ENCODE measurements around the gene CDC14B. TPM values are rescaled to one million over a fixed set of nuclear protein-coding genes. Genes with fewer than 3 reads are reported as not detected.
A peak's percentile ranks its signal among the peaks of the same experiment; 100 is the strongest.

Gene CDC14B
- polyA plus RNA-seq, 1 donor, result 18.7 TPM

DNA sequence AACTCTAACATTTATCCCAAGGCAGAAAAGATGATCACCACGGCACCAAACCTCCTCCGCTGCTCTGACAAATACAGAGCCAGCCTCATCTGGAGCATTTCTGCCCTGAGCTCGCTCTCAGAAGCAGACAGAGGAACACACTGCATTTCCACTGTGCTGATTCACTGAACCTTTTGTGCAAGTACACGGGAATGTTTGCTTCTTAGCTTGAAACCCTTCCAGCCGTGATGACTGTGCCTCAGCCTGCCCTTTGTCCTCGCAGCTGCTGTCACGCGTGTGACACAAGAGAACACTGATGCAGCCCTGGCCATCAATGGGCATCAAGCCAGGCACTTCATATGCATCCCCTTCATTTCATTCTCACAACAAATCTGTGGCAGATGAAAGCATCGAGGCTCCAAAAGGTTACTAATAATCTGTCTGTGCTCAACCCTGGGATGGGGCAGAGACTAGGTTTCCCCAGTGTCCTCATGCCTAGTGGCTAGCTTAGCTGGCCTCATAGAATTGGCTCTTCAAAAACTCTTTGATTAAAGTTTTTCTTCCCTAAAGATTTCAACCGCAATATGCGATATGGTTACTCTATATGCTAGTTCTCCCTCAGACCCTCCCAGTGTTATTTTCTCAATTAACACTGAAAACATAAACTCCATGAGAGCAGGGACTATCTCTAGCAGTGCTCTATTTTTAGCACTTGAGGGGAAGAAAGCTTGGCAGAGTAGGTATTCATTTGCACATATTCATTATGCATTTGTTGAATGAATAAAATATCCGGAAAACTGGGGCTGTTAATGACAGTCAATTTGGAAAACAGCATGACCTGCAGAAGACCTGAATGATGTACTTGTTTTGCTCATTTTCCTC, 7.3 kb downstream of the CDC14B start:
- Histone ChIP-seq H3K36me3 (ENCODE audit: control insufficient read depth, insufficient read depth, low read length) (no peaks in the 10 kb centered on the region), H3K27me3 (ENCODE audit: control insufficient read depth, insufficient read depth, low read length) (no peaks in the 10 kb centered on the region), H3K4me1 (ENCODE audit: control insufficient read depth, insufficient read depth, low read length) (peaks cover 5% of the 10 kb centered on the region), H3K4me3 (ENCODE audit: low read length) (no peak overlapping the region), H3K27ac (ENCODE audit: low read length) (peak overlapping the region; percentile 17), H3K9me3 (ENCODE audit: control insufficient read depth, low read depth, low read length) (no peaks in the 10 kb centered on the region)
- 80% methylated on average over 1 of the region's 12 CpGs for WGBS (ENCODE audit: insufficient coverage, low lambda C conversion rate)
- DNase-seq, result peak; percentile 69 to 81

DNA sequence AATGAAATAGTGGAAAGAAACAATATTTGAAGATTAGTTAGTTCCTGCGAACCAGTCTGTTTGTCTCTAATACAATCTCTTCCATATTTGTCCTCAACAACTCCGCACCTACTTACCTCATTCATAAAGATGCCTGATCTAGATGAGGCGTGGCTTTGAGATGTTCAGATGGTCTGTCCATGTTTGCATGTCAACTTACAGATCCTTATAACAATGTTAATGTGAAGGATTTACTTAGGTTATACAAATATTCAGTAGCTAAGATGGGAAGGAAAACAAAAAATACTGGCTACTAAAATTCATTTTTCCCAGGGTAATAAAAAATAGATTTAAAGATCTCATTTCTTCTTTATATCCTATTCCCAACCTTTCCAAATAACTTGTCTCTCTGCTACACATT, 8.3 kb downstream of the CDC14B start:
- Histone ChIP-seq H3K9me3 (ENCODE audit: control insufficient read depth, low read depth, low read length) (no peaks in the 10 kb centered on the region), H3K27ac (ENCODE audit: low read length) (no peak overlapping the region), H3K27me3 (ENCODE audit: control insufficient read depth, insufficient read depth, low read length) (no peaks in the 10 kb centered on the region), H3K36me3 (ENCODE audit: control insufficient read depth, insufficient read depth, low read length) (no peaks in the 10 kb centered on the region), H3K4me3 (ENCODE audit: low read length) (no peak overlapping the region), H3K4me1 (ENCODE audit: control insufficient read depth, insufficient read depth, low read length) (peaks cover 5% of the 10 kb centered on the region)
- WGBS (ENCODE audit: insufficient coverage, low lambda C conversion rate), result no CpG with 5 or more reads among the region's 3 CpGs
- DNase-seq, result no peak

DNA sequence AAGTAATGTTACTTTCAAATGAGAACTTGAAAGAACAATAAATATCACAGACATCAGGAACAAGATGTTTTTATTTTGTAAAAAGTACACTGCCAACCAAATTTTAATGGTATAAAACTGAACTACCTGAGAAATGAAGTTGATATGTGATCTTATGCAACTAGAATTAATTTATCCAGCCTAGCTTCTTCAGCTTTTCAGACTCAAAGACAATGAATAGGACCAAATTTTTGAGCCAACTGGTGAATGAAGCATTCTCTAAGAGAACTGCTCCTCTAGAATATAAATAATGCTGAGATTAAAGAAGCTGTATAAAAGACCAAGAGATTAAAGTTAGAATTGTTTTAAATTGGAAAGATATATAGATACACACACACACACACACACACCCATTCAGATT, 9.9 kb downstream of the CDC14B start:
- H3K4me1 ChIP-seq (ENCODE audit: control insufficient read depth, insufficient read depth, low read length), result peaks cover 5% of the 10 kb centered on the region
- no peak overlapping the region for H3K4me3 ChIP-seq (ENCODE audit: low read length)
- H3K9me3 ChIP-seq (ENCODE audit: control insufficient read depth, low read depth, low read length), result no peaks in the 10 kb centered on the region
- no peak for DNase-seq
- H3K27me3 ChIP-seq (ENCODE audit: control insufficient read depth, insufficient read depth, low read length), result no peaks in the 10 kb centered on the region
- H3K27ac ChIP-seq (ENCODE audit: low read length), result no peak overlapping the region
- no peaks in the 10 kb centered on the region for H3K36me3 ChIP-seq (ENCODE audit: control insufficient read depth, insufficient read depth, low read length)

DNA sequence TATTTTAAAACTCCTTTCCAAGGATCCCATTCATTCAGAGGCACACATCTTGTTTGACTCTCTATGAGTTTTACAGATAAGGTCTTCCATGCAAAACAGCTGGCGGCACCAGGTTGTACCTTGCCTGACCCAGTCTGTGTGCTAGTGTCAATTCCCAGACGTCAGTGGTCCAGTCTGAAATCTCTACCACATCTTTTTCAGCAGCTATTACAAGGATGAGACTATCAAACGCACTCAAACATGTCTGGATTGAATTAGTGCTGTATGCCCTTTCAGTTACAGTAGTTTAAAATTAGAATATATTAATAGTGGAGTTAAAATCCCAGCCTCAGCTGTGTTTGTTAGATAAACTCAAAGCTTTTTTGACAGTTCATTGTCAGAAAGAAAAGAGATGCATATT, 11.7 kb downstream of the CDC14B start:
- H3K9me3 ChIP-seq (ENCODE audit: control insufficient read depth, low read depth, low read length), result no peaks in the 10 kb centered on the region
- H3K4me3 ChIP-seq (ENCODE audit: low read length), result no peak overlapping the region
- H3K36me3 ChIP-seq (ENCODE audit: control insufficient read depth, insufficient read depth, low read length), result no peaks in the 10 kb centered on the region
- peaks cover 5% of the 10 kb centered on the region for H3K4me1 ChIP-seq (ENCODE audit: control insufficient read depth, insufficient read depth, low read length)
- no peaks in the 10 kb centered on the region for H3K27me3 ChIP-seq (ENCODE audit: control insufficient read depth, insufficient read depth, low read length)
- 100% methylated on average over 1 of the region's 3 CpGs for WGBS (ENCODE audit: insufficient coverage, low lambda C conversion rate)
- H3K27ac ChIP-seq (ENCODE audit: low read length), result no peak overlapping the region
- no peak for DNase-seq

DNA sequence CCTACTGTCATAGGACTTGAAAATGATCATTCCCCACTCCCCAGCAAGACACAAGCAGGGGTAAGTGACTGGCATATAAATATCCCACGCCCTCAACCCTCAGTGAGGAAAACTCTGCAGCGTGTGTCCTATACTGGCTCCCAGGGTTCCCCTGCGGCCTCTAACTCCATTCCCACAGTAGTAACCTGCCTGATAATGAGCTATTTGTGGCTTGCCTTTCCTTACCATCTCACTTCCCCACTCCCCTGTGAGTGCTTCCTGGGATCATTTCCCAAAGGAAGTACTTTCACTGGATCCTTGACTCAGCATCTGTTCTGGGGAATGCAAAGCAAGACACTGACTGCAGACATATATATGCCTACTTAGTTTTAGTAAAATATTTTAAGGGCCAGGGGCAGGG, 14.3 kb downstream of the CDC14B start:
- H3K4me3 ChIP-seq (ENCODE audit: low read length), result no peak overlapping the region
- DNase-seq, result no peak
- no peaks in the 10 kb centered on the region for H3K4me1 ChIP-seq (ENCODE audit: control insufficient read depth, insufficient read depth, low read length)
- 83% methylated on average over 2 of the region's 3 CpGs for WGBS (ENCODE audit: insufficient coverage, low lambda C conversion rate)
- no peak overlapping the region for H3K27ac ChIP-seq (ENCODE audit: low read length)
- no peaks in the 10 kb centered on the region for H3K36me3 ChIP-seq (ENCODE audit: control insufficient read depth, insufficient read depth, low read length)
- H3K9me3 ChIP-seq (ENCODE audit: control insufficient read depth, low read depth, low read length), result no peaks in the 10 kb centered on the region
- no peaks in the 10 kb centered on the region for H3K27me3 ChIP-seq (ENCODE audit: control insufficient read depth, insufficient read depth, low read length)

DNA sequence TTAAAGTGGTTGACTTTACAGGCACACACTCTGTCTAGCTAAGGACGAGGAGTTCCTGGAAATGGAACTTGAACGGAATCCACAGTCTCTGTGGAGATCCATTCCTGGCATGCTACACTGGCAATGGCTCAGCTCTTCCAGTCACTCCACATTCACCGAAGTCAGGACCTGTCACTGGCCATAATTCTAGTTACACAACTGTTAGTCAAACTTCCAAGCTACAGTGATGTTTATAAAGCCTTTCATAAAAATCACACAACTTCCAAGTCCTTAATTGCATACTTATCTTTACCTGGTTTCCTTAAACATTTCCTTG, 15.7 kb downstream of the CDC14B start:
- H3K9me3 ChIP-seq (ENCODE audit: control insufficient read depth, low read depth, low read length), result no peaks in the 10 kb centered on the region
- no peak for DNase-seq
- WGBS (ENCODE audit: insufficient coverage, low lambda C conversion rate), result no CpG with 5 or more reads among the region's 3 CpGs
- no peaks in the 10 kb centered on the region for H3K4me1 ChIP-seq (ENCODE audit: control insufficient read depth, insufficient read depth, low read length)
- H3K4me3 ChIP-seq (ENCODE audit: low read length), result no peak overlapping the region
- no peak overlapping the region for H3K27ac ChIP-seq (ENCODE audit: low read length)
- no peaks in the 10 kb centered on the region for H3K27me3 ChIP-seq (ENCODE audit: control insufficient read depth, insufficient read depth, low read length)
- no peaks in the 10 kb centered on the region for H3K36me3 ChIP-seq (ENCODE audit: control insufficient read depth, insufficient read depth, low read length)

DNA sequence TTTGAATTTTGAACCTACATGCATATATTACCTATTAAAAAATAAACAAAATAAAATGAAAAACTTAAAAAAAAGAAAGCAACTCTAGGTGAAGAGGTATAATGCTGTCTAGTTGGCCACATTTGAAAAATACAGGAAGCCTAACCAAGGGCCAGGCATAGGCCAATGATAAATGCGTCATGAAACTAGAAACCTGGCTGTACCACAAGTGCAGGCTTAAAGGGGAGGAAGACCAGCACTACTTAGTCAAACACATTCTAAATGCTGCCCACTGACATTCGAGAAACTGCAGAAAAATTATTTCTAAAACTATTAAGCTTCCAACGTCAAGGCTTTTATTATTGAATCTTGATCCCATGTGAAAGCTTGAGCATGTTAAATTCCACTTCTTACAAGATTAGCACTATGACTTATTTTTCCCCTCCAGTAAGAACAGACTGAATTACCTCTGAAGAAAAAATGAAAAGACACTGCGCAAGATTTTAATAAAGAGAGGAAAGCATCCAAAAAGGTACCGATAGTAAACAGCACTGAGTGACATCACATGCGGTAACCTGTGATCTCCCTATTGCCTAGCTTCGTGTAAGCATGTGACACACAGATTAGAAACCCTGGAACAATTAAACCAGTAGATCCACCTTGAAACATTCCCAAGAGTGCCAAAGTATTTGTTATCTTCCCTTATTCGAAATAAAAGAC, 16.2 kb downstream of the CDC14B start:
- Histone ChIP-seq H3K27me3 (ENCODE audit: control insufficient read depth, insufficient read depth, low read length) (no peaks in the 10 kb centered on the region), H3K27ac (ENCODE audit: low read length) (no peak overlapping the region), H3K4me3 (ENCODE audit: low read length) (no peak overlapping the region), H3K9me3 (ENCODE audit: control insufficient read depth, low read depth, low read length) (no peaks in the 10 kb centered on the region), H3K36me3 (ENCODE audit: control insufficient read depth, insufficient read depth, low read length) (no peaks in the 10 kb centered on the region), H3K4me1 (ENCODE audit: control insufficient read depth, insufficient read depth, low read length) (no peaks in the 10 kb centered on the region)
- no peak for DNase-seq
- 96% methylated on average over 3 of the region's 8 CpGs for WGBS (ENCODE audit: insufficient coverage, low lambda C conversion rate)

DNA sequence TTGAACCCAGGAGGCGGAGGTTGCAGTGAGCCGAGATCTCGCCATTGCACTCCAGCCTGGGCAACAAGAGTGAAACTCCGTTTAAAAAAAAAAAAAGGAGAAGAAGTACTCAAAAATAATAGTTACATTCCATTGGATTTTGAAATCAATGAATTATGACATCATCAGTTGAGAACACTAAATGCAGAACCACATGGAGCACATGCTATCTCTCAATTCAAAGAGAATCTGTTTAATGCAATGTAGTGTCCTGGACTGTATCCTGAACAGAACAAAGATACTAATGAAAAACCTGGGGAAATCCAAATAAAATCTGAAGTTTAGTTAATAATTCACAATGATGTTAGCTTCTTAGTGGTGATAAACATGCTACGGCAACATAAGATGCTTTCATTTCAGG, 20.3 kb downstream of the CDC14B start:
- no peaks in the 10 kb centered on the region for H3K4me1 ChIP-seq (ENCODE audit: control insufficient read depth, insufficient read depth, low read length)
- no peaks in the 10 kb centered on the region for H3K27me3 ChIP-seq (ENCODE audit: control insufficient read depth, insufficient read depth, low read length)
- DNase-seq, result no peak
- H3K9me3 ChIP-seq (ENCODE audit: control insufficient read depth, low read depth, low read length), result peaks cover 13% of the 10 kb centered on the region
- no peaks in the 10 kb centered on the region for H3K36me3 ChIP-seq (ENCODE audit: control insufficient read depth, insufficient read depth, low read length)
- no peak overlapping the region for H3K27ac ChIP-seq (ENCODE audit: low read length)
- H3K4me3 ChIP-seq (ENCODE audit: low read length), result no peak overlapping the region
- WGBS (ENCODE audit: insufficient coverage, low lambda C conversion rate), result 100% methylated on average over 1 of the region's 5 CpGs

DNA sequence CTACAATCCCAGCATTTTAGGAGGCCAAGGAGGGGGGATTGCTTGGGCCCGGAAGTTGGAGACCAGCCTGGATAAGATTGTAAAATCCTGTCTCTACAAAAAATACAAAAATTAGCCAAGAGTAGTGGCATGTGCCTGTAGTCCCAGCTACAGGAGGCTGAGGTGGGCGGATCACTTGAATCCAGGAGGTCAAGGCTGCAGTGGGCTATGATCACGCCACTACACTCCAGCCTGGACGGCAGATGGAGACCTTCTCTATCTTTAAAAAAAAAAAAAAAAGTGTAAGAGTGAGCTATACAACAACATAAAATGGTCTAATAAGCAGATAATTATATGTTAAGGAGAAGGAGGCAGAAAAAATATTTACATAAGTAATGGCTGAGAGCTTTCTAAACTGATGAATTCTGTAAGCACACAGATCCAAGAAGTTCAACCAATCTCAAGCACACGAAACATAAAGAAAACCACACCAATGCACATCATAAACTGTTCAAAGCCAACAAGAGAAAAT, 23.0 kb downstream of the CDC14B start:
- Histone ChIP-seq H3K27me3 (ENCODE audit: control insufficient read depth, insufficient read depth, low read length) (no peaks in the 10 kb centered on the region), H3K27ac (ENCODE audit: low read length) (no peak overlapping the region), H3K4me3 (ENCODE audit: low read length) (no peak overlapping the region), H3K9me3 (ENCODE audit: control insufficient read depth, low read depth, low read length) (peaks cover 13% of the 10 kb centered on the region), H3K36me3 (ENCODE audit: control insufficient read depth, insufficient read depth, low read length) (no peaks in the 10 kb centered on the region), H3K4me1 (ENCODE audit: control insufficient read depth, insufficient read depth, low read length) (no peaks in the 10 kb centered on the region)
- 93% methylated on average over 3 of the region's 5 CpGs for WGBS (ENCODE audit: insufficient coverage, low lambda C conversion rate)
- DNase-seq, result no peak

DNA sequence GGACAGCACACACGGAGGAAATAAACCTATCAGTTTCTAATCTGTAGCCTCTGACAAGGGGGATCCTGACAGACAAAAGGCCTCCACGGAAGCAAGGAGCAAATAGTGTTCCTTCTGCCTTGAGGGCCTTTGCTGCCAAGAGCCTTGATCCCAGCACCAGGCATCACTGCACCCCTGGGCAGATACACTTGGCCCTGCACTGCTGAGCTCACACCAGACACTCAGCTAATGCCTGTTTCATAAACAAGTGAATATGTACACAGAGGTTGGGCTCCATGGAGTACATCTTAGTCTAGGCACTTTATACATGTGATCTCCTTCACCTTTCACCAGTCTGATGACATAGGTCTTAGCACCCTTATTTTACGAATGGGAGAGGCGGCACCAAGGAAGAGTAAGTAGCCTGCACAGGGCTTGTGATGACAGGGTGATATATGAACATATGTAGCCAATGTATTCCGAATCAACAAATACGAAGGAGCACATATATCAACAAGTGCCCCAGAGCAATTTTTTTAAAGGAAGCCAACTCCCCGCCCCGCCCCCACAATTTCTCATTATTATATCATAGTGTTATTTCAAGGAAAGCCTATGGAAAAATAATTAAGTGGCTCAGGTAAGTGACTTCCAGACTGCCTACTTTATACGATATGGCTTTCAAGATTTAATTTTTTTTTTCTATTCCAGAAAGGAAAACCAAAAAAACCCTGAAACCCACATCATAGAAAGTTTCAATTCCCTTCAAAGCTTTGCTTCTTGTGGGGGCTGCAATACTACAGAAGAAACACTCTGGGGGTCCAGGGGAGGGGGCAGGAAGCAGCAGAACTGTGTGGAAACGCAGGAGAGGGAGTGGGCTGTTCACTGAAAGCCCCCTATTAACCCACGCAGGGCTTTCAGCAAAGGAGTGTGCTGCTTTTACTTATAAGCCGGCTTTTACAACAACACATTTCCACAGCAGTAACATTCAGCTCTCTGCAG, 32.0 kb downstream of the CDC14B start:
- Histone ChIP-seq H3K9me3 (ENCODE audit: control insufficient read depth, low read depth, low read length) (no peaks in the 10 kb centered on the region), H3K4me1 (ENCODE audit: control insufficient read depth, insufficient read depth, low read length) (no peaks in the 10 kb centered on the region), H3K36me3 (ENCODE audit: control insufficient read depth, insufficient read depth, low read length) (no peaks in the 10 kb centered on the region), H3K27me3 (ENCODE audit: control insufficient read depth, insufficient read depth, low read length) (no peaks in the 10 kb centered on the region), H3K4me3 (ENCODE audit: low read length) (no peak overlapping the region), H3K27ac (ENCODE audit: low read length) (no peak overlapping the region)
- WGBS (ENCODE audit: insufficient coverage, low lambda C conversion rate), result no CpG with 5 or more reads among the region's 12 CpGs
- DNase-seq, result no peak
